HG03521 (cell line): ENCODE data around the gene SYT1.

Experiments used
- ATAC-seq: cut with Tn5 transposase; IDR thresholded peaks from one replicate; pipeline ENCODE4 v1.9.1; 2021; ENCODE audit warnings: mild to moderate bottlenecking, moderate library complexity; ENCODE audit not compliant: unreplicated experiment

The SYT1 gene

GRCh38 chr12:79125358-79125757 lies 260.8 kb downstream of the SYT1 start:
- ATAC-seq, result no peak

GRCh38 chr12:79127271-79127751 lies 262.7 kb downstream of the SYT1 start:
- ATAC-seq, result peak; percentile 88

GRCh38 chr12:79128956-79129355 lies 264.4 kb downstream of the SYT1 start:
- no peak for ATAC-seq

- ATAC-seq, result no peak
Observed at GRCh38 chr12:79138872-79139271, 274.3 kb downstream of the SYT1 start.

- ATAC-seq, result no peak
Observed at GRCh38 chr12:79140711-79141110, 276.1 kb downstream of the SYT1 start.

GRCh38 chr12:79141776-79142175 lies 277.2 kb downstream of the SYT1 start:
- no peak for ATAC-seq

- ATAC-seq, result no peak
Observed at GRCh38 chr12:79143803-79144202, 279.2 kb downstream of the SYT1 start.

GRCh38 chr12:79151956-79152355 lies 287.4 kb downstream of the SYT1 start:
- ATAC-seq, result no peak

- no peak for ATAC-seq
Observed at GRCh38 chr12:79155683-79156082, 291.1 kb downstream of the SYT1 start.

GRCh38 chr12:79156846-79157463 lies 292.4 kb downstream of the SYT1 start:
- no peak for ATAC-seq

GRCh38 chr12:79161249-79161934 lies 296.8 kb downstream of the SYT1 start:
- no peak for ATAC-seq

- ATAC-seq, result no peak
Observed at GRCh38 chr12:79162147-79162772, 297.7 kb downstream of the SYT1 start.

- ATAC-seq, result no peak
Observed at GRCh38 chr12:79162948-79163347, 298.4 kb downstream of the SYT1 start.

GRCh38 chr12:79164890-79165289 lies 300.3 kb downstream of the SYT1 start:
- ATAC-seq, result no peak

- no peak for ATAC-seq
Observed at GRCh38 chr12:79168687-79169086, 304.1 kb downstream of the SYT1 start.

- peak; percentile 78 for ATAC-seq
Observed at GRCh38 chr12:79174626-79175025, 310.1 kb downstream of the SYT1 start.

GRCh38 chr12:79183003-79183402 lies 318.4 kb downstream of the SYT1 start:
- ATAC-seq, result no peak

GRCh38 chr12:79183926-79184325 lies 319.4 kb downstream of the SYT1 start:
- ATAC-seq, result no peak

GRCh38 chr12:79186506-79186905 lies 321.9 kb downstream of the SYT1 start:
- no peak for ATAC-seq

- ATAC-seq, result no peak
Observed at GRCh38 chr12:79187032-79187431, 322.5 kb downstream of the SYT1 start.

- no peak for ATAC-seq
Observed at GRCh38 chr12:79191391-79191790, 326.8 kb downstream of the SYT1 start.

- ATAC-seq, result no peak
Observed at GRCh38 chr12:79194595-79194994, 330.0 kb downstream of the SYT1 start.
